ENCODE measurements around the gene CRIP2.

DNA sequence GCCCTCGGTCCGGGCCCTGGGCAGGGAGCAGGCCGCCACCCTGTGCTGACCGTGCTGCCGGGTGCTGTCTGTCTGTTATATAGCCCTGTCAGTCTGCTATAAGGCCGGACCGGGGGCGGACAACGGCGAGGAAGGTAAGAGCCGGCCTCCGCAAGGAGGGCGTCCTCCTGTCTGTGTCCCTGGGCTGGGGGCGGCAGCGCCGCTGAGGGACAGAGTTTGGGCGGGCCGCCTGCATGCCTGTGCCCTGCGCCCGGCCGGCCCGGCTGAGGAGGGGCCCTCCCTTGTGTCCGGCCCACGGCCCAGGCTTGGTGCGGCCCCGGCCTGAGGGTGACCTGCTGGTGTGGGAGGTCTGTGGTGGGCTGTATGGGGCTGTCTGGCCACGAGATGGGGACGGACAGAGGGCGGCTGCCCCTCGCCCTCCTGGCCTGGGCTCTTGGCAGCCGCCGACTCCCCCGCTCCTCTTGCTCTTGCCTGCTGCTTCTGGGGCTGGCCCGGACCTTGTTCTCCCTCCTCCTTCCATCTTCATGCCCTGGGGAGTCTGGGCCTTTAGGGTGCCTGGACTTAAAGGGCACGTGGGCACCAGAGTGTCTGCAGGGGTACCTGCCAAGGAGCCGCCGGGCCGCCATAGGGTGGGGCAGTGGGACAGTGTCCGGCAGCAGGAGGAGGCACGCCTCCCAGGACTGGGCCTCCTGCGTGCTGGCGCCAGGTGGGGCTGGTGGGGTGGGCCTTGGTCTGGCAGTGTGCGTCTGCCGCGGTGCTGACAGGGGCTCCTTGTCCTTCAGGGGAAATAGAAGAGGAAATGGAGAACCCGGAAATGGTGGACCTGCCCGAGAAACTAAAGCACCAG is 25.1 kb upstream of the CRIP2 start:
- TF ChIP-seq CTCF (IDR thresholded peaks at IDR 0.05; ENCODE audit: low read depth, low read length, poor library complexity, severe bottlenecking) (no peak), EZH2phosphoT487 (IDR thresholded peaks at IDR 0.05; ENCODE audit: borderline replicate concordance, low read length) (no peak)
